Measurements from ENCODE around the gene F8. TPM values are rescaled to one million over a fixed set of nuclear protein-coding genes. Genes with fewer than 3 reads are reported as not detected.
A peak's percentile ranks its signal among the peaks of the same experiment; 100 is the strongest.
"Not testable (repeated sequence)": the region's sequence is repeated elsewhere in the genome, so short reads cannot be mapped to it uniquely, and the experiment has no call there.

Gene F8
- total RNA-seq, 1 donor from 2014 or later = 5.2 TPM

DNA sequence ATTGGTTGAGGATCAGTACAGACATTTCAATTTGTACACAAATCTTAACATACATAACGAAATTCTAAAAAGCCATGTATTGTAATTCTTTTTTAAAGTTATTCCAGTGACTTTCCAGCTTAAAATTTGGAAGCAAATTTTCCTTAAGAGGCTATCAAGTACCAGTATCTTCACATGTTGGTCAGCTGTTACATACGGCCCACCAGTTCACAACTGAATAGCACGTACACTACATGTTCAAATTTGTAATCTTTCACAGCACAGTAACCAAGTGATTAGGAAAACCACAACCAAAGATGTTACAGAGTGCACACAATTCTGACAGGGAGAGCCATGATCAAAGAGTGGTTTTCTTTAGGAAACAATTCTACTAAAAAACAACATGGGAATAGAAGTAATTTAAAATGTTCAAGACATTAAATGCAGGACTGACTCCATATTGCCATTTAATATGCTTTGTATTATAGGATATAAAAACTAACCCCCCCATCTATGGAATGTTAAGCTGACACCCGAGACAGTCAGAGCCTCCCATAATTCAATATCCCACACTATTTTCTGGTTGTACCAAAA is 206.1 kb downstream of the F8 start:
- not testable (repeated sequence) for DNase-seq (ENCODE audit: low read depth)

DNA sequence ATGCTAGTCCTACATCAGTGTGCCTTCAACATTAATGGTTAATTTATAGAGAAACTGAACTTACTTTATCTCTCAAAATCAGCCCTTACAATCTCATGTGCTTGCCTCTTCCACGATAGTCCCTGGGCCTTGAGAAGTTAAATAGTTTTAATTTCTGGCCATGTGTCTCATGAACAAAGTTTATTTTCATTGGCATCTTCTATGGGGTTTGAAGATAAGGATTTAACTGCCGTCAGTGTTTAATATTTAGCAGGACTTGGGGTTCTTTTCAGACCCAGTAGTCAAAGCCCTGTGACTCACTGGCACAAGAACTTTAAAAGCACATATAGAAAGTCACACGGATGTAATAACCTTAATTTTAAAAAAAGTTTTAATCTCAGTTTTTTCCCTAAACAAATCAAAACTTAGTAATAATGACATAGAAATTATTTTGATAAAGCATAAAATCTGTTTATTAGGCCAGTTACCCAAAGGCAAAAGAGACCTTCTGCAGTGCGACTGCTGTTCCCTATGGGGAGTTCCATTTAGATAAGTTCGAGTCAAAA is 207.2 kb downstream of the F8 start:
- DNase-seq (ENCODE audit: low read depth) = no peak

DNA sequence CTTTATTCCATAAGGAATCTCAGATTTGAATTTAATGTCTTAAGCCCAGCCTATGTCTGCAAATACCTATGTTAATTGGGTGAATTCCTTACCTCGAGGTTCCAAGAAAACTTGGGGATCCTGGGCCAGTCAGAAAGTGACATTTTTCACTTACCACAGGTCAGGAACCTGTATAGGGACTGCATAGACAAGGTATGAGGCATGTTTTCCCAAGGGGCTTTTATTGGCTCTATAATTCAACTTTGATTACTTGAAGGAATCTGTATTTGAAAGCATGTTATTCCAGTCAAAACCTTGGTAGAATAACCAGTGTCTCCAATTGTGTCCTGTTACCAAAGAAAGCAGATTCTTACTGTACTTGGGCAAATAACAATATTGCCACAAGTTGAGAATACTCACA is 208.7 kb downstream of the F8 start:
- no peak for DNase-seq (ENCODE audit: low read depth)

DNA sequence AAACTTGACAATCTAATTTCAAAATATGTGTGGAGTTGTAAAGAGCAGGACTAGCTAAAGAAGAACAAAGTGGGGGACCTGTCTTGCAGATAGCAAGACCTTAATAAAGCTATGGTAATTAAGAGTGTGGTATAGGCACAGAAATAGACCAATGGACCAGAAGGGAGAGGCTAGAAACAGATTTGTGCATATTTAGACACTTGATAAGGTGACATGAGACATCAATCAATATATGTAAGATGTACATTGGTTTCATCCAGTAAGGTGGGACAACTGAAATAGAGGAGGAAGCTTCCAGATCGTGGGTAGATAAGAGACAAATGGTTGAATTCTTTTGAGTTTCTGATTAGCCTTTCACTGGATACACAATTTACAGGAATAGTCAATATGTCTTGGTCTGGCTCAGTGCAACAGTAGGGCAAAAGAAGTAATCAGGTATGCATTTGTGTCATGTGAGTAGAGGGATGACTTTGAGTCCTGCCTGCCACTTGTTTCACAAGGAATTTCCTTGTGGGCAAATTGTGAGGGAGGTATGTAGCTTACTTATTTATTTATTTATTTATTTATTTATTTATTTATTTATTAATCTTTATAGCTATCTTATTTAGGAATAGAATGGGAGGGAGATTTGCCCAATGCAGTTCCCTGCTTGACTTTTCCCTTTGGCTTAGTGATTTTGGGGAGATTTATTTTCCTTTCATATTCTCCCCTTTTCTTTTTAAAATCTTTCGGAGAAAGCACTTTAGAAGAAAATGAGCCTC is 210.0 kb downstream of the F8 start:
- no peak for DNase-seq (ENCODE audit: low read depth)

DNA sequence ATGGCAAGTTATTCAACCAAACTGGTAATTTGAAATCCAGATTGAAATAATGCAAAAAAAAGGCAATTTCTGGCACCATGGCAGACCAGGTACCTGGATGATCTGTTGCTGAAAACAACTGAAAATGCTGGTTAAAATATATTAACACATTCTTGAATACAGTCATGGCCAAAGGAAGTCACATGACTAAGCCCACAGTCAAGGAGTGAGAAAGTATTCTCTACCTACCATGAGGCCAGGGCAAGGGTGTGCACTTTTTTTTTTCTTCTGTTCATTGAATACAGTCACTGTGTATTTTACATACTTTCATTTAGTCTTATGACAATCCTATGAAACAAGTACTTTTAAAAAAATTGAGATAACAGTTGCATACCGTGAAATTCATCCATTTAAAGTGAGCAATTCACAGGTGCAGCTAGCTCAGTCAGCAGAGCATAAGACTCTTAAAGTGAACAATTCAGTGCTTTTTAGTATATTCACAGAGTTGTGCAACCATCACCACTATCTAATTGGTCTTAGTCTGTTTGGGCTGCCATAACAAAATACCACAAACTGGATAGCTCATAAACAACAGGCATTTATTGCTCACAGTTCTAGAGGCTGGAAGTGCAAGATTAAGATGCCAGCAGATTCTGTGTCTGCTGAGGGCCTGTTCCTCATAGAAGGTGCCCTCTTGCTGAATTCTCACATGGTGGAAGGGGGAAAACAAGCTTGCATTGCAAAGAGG is 212.4 kb downstream of the F8 start:
- DNase-seq (ENCODE audit: low read depth) = no peak

DNA sequence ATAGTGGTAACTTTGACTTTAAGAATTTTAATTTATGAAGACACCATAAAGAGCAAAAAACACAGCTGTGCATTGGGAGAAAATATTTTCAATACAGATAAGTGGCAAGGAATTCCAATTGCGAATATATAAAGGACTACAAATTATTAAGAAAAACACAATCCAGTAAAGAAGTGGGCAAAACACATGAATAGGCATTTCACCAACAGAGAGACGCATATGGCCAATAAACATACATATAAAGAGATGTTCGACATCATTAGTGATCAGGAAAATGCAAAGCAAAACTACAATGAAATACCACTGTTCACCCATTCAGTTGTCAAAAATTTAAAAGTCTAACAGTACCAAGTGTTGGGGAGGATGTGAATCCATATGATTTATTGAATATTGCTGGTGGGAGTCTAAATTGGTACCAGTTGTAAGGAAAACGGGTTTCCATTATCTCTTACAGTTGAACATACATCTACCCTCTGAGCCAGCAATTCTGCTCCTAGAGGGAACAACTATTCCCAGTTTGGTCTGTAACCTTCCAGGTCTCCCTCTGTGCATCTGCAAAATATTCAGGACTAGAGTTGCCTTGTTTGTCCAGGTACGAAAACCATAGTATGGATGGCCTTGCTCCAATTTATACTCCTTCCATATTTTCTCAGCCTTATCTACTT is 215.6 kb downstream of the F8 start:
- DNase-seq (ENCODE audit: low read depth) = no peak

DNA sequence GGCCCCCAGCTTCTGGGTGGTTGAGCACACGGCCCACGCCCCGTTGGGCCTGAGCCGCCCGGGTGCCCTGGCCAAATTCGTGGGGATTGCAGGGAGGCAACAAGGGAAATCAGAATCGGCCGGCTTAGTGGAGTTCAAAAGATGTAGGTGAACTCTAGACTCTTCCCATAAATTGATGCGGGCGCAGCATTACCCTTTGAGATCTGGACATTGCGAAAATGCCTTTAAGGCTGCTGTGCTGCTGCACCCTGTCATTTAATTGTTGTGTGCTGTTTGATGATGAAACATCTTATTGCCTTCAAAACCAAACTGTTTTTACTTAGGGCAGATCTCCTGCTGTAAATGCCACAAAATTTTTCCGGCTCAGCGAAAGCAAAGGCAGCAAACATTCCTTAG is 216.8 kb downstream of the F8 start:
- peak; percentile 47 for DNase-seq (ENCODE audit: low read depth)

DNA sequence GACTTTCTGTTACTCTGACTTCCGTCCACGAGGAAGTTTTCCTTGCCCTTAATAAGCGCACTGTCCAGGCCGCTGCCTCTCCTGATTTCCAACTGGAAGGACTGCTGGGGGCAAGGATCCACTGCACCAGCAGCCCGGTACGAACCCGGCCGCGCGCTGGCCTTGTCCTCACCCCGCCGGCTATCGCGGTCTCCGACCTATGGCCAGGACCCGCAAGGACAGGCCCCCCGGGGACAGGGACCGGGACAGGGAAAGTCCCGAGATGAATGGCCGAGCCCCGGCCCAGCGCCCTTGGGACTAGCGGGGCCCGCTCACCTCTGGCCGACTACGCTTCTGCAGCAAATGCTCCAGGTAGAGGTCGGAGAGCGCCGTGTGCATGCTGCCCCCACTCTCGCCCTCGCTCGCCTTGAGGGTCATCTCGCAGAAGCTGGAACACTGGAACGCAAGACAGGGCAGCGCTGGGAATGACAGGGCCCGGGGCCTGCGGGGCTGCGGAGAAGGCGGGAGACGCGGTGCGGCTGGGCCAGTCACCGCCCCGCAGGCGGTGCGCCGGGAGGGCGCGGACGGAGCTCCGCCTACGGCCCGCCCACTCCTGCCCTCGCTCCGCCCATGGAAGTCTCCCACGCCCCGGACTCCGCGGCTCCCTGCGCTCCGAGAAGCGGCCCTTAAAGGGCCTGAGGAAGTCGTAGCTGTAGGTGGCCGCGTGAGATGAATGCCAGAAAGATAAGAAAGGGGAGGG is 217.4 kb downstream of the F8 start, which contains the start of gene MPP1:
Gene MPP1 (minus strand): TSS at position 529 of the 739 bp plus-strand sequence. CDS start 112 bp downstream, at position 417.
- DNase-seq (ENCODE audit: low read depth) = peak; percentile 40

DNA sequence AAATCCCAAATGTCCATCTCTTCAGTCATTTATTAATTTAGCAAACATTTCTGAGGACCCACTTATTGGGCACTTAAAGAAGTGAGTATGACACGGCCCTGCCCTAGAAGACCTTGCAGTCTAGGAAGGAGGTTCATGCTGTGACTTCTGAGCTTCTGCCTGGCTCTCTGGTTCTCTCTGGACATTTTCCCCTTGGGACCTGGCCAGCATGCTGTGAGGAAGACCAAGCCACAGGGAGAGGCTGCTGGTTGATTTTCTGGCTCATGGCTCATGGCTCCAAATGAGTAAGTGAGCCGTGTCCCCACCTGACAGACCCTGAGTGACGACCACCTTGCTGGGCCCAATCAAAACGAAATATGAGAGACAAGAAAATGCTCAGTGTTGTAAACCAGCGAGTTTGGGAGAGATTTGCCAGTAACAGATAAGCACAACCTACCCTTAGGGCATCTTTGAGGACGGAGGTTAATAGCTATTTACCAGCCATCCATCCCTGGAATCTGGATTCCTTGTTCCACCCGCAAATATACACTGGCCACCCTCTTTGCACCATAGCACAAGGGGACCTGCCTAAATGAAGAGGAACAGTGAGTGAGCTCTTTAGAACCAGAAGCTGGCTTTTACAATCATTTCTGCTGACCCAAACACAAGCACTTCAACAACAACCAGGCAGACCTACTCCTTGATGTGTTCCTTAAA is 218.1 kb downstream of the F8 start:
- no peak for DNase-seq (ENCODE audit: low read depth)

DNA sequence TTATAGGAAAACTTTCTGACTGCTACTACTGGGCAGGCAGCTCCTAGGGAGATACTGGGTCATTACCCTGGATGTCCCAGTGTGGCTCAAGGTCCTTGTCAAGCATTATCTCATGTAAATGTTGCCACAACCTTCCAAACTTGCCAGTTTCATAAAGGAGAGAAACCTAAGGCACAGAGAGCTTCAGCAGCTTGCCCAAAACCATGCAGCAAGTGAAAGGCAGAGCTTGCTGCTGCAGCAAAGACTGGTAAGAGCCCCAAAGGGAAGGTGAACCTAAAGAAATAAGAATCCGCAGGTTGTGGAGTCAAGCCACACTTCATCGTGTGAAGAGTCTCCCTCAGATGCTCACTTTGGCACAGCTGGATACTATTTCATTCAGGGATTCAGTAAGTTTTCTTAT is 219.6 kb downstream of the F8 start:
- no peak for DNase-seq (ENCODE audit: low read depth)

DNA sequence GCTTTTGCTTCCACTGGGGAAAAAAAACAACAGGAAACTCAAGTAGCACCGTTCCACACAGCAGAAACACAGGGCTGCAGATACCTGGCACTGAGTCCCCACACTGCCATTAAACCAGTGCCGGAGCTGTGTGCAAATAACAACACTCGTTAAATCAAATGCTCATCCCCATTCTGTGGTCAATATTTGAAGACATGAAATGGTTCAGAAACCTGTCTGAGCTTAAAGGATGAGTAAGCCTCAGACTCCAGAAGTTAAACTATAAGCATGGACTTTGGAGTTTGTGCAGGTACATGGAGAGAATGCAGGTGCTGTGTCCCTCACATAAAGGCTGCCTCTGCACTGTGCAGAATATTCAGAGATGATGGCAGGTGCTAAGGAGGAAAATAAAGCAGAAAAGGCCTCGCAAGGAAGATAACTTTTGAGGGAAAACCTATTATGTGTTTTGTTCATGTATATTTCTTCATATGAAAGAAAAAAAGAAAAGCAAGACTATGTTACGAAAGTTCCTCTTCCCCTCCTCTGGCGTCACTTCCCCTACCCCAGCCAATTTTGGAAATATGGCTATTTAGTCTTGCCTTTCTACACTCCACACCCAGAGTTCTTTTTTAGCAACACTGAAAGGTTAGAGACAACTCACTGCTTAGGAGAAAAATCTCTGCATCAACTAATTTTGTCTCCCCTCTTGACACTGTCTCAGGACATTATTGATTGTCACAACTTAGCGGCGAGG is 221.9 kb downstream of the F8 start:
- no peak for DNase-seq (ENCODE audit: low read depth)

DNA sequence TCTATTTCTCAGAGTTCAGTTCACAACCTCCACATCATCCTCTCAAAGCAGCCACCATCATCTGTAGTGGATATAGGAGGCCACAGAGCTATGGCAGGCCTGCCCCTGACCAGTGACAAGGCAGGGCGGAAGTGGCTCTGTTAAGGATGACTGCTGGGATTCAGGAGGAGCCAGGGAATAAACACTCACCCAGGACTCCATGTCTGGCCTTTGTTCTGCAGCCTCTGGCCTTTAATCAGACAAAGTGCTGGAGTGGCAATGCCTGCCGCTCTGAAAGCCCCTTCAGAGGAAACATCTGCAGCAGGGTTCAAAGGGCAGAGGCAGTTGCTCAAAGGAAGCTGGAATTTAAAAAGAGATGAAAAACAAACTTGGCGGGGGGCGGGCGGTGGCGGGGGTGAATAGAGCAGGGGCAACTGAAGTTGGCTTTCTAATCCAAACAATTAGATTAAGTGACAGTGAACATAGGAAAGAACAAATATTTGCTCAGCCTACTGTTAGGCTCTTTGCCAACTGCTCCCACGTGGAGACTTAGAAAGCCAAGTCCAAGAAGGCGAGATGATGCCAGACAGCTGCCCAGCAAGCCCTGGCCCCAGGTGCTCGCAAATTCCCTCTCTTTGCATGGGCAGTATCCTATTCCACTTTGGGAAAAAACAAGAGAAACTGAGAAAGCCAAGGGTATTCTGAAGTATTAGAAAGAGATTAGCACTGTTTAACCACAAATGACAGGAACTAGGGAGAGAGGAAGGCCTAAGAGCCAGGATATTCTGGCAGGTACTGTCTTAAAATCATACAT is 222.8 kb downstream of the F8 start:
- DNase-seq (ENCODE audit: low read depth) = no peak

DNA sequence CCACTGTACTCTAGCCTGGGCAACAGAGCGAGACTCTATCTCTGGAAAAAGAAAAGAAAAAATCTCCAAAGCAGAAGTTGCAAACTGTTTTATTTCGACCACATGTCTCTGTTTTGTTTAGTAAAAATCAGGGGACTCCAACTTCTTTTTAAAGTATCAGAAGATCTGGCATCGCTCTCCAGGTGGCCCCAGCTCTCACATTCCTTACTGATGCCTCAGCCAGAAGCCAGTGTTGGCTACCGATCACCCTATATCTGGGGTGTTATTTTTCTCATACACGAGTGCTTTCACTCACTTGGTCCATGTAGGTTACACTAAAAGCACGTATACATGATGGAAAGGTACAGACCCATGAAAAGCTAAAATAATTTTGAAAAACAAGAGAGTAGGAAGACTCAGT is 225.5 kb downstream of the F8 start:
- no peak for DNase-seq (ENCODE audit: low read depth)

DNA sequence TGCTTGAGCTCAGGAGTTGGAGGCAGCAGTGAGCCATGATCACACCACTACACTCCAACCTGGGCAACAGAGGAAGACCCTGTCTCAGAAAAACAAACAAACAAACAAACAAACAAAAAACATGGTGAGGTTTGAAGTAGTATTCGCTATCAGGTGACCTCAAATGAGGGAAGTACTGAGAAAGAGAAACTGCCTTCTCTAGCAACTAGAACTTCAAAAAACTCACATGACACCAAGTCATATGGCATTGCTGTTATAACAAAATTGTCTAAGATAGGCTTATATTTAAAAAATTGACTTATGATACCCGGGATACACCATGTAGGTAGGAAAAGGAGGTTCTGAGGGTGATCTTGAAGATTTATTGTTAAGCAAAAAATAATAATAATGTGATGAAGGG is 227.5 kb downstream of the F8 start:
- no peak for DNase-seq (ENCODE audit: low read depth)

DNA sequence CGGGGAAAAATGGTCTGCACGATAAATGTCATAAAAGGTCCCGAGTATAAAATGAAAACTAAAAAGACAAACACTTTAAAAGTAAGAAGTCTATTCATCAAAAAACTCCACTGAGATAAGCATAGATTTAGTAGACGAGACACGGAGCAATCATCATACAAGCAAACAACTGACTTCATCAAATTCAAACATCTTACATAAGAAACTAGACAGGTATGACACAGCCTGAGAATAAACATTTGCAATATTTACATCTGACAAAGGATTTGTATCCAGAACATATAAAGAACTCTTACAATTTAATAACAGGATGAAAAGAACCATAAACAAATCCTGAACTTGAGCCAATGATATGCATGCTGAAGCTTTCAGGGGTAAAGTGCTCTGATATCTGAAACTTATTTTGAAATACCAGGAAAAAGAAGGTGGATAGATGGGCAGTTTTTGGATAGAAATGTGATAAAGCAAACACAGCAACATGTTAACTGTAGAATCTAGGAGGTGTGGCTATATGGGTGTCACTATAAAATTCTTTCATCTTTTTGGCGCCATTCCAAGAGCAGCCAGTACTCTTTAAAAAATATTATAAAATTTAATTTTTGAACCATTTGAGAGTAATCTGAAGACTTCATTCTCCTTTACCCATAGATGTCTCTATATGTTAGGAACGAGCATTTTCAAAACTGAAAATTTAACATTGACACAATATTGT is 229.3 kb downstream of the F8 start:
- DNase-seq (ENCODE audit: low read depth) = no peak

DNA sequence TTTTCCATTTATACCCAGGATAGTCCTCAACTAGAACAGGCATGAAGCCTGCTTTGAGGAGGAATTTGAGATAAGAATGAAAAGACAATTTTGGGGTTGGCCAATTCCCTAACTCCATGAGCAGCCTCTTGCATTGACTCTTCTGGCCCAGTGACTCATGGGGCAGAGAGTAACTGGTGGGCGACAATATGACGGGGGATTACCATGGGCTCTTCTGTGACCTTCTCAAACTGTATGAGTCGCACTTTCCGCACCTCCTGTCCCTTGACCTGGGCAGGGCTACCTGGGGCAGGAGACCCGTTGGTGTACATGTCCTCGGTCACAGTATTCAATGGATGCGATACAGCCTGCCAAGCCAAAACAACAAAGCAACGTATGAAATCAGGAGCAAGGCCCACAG is 230.6 kb downstream of the F8 start:
- no peak for DNase-seq (ENCODE audit: low read depth)

DNA sequence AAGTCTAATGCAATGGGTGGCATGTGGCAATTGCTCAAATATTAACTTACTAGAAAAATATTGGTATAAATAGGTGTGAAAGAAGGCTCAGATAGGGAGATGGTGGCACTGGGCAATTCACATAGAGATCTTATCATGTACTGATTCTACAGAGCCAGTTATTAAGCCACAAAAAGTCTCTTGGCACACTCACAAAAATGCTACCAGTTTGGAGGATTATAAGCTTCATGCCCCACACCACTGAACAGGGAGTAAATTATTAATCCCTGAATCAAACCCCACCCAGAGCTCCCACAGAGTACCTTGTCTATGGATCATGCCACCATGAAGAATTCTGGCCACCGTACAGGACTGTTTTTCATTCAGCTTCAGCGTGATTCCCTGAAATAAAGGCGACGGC is 231.1 kb downstream of the F8 start:
- DNase-seq (ENCODE audit: low read depth) = peak; percentile 68
